Stimulated activated CD4-positive, alpha-beta T cell treated with anti-CD3 and anti-CD28 coated beads, Interleukin-15, amount 100 ng/mL, for 24 hours (primary cell): Measurements from ENCODE around the gene CHRM5.
"Not testable (repeated sequence)": the region's sequence is repeated elsewhere in the genome, so short reads cannot be mapped to it uniquely, and the experiment has no call there.

Source experiments
- DNase-seq: peaks from one replicate; pipeline ENCODE4 v3.0.0-alpha.2; 2020

Gene CHRM5

DNA sequence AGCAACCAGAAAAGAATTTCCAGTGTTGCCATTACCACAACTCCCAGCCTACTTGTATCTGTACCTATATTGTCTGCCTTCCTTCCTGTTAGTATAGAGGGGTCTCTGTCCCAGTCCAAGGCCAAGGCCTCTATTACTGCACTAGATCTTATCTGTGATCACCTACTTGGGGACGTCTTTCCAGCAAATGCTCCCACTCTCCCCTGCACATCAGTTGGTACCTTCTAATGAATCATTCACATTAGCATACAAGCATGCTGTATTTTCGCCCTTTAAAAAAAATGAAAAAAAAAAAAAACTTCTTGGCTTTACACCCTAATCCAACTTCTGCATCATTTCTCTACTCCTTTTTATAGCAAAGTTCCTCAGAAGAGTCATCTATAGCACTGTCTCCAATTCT, 75.5 kb downstream of the CHRM5 start:
- no peak for DNase-seq

GRCh38 chr15:34046471-34047145, 78.3 kb downstream of the CHRM5 start:
- DNase-seq = no peak

GRCh38 chr15:34047893-34048775, 79.8 kb downstream of the CHRM5 start:
- no peak for DNase-seq

DNA sequence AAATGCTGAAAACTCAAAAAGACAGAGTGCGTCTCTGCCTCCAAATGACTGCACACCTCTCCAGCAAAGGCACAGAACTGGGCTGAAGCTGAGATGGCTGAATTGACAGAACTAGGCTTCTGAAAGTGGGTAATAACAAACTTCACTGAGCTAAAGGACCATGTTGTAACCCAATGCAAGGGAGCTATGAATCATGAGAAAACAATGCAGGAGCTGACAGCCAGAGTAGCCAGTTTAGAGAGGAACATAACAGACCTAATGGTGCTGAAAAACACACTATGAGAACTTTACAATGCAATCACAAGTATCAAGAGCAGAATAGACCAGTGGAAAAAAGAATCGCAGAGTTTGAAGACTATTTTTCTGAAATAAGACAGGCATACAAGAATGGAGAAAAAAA, 80.8 kb downstream of the CHRM5 start:
- DNase-seq = no peak

- DNase-seq = not testable (repeated sequence)
Observed at GRCh38 chr15:34050385-34050784, 82.1 kb downstream of the CHRM5 start.

DNA sequence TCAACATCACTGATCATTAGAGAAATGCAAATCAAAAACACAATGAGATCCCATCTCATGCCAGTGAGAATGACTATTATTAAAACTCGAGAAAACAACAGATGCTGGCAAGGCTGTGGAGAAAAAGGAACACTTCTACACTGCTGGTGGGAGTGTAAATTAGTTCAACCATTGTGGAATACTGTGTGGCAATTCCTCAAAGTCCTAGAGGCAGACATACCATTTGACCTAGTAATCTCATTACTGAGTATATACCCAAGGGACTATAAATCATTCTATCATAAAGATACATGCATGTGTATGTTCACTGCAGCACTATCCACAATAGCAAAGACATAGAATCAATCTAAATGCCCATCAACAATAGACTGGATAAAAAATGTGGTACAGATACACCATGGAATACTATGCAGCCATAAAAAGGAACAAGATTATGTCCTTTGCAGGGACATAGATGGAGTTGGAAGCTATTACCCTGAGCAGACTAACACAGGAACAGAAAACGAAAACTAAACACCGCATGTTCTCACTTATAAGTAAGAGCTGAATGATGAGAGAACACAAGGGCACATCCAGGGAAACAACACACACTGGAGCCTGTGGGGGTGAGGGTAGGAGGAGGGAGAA, 85.9 kb downstream of the CHRM5 start:
- no peak for DNase-seq

DNA sequence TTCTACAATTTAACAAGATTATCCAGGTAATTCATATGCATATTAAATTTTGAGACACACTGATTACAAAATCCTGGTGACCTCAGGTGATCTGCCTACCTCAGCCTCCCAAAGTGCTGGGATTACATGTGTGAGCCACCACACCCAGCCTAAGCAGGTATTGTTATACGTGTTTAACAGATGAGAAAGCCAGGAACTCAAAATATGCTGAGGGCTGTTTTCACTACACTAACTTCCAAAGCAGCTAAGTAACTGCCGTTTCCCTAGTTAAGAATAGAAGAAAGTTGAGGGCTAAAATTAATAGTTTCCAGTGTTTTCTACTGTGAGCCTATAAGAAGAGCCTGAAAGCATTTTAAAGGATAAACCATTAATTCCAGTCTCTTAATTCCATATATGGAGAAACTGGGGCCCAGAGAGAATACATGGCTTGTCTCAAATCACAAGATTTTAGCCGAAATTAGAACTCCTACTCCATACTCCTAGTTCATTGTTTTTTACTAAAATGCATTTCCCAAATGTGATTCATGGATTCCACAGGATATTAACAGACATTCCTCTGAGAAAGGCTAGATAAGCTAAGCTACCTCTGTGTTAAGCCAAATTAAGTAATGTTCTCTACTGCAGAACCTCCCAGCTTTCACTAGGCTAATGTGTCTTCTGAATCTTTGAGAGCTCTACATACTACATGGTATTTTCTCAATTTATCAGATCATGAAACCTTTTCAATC, 87.7 kb downstream of the CHRM5 start:
- no peak for DNase-seq

DNA sequence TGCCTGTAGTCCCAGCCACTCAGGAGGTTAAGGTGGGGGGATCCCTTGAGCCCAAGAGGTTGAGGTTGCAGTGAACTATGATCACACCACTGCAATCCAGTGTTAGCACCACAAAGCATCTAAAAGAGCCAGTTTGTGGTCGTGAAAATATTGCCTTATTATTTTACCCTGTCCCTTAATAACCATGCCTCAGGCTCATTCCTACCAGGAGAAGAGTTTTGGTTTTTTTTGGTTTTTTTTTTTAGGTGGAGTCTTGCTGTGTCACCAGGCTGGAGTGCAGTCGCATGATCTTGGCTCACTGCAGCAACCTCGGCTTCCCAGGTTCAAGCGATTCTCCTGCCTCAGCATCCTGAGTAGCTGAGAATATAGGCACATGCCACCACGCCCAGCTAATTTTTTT, 88.6 kb downstream of the CHRM5 start:
- no peak for DNase-seq

DNA sequence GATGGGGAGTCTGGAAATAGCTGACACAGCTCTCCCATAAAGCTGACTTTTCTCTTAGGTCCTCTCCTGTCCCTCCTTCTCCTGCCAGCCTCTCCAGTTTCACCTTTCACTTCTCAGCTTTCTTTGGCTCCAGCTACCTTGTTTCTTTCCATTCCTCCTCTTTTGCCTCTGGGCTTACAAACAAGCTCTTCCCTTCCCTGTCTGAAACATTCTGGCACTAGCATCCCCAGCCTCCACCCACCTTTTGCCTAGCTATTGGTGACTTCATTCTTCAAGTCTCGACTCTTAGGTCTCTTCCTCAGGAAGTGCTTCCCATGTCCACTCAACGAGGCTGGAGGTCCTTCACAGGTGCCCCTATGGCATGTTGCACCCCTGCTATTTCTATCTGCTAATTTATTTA, 91.2 kb downstream of the CHRM5 start:
- DNase-seq = no peak

DNA sequence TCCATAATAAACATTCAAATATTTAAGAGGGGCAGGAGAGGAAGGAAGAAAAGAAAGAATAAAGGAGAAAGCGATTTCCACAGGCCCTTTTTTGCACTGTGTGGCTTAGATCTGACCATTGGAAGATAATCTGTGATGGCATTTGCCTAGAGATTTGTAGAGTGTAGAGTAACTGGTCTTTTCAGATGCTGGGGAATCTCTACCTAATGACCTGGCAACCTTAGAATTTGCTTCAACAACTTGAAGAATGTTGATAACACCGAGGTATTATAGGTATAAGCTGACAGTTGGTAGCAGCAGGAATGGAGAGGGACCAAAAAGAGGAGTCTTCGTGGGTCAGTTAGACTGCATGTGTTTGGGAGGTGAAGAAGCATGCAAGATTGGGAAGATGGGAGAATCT, 91.6 kb downstream of the CHRM5 start:
- DNase-seq = no peak

DNA sequence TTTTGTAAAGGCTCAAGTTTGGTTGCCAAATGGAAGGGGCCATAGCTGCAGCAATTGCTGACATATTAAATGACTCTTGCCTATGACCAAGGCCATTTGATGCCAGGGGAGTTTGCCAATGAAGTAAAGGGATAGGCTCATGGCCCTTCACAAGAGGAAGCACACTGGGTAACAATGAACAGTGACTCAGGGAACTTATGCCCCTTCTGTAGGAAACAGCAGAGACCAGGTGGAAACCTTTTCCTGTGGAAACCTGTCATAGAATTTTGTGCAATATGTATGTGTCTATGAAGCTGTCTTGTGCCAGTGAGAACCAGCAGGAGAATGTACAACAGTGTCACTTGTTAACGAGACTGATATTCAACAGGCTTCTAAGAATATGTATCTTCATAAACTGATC, 96.1 kb downstream of the CHRM5 start:
- DNase-seq = no peak

DNA sequence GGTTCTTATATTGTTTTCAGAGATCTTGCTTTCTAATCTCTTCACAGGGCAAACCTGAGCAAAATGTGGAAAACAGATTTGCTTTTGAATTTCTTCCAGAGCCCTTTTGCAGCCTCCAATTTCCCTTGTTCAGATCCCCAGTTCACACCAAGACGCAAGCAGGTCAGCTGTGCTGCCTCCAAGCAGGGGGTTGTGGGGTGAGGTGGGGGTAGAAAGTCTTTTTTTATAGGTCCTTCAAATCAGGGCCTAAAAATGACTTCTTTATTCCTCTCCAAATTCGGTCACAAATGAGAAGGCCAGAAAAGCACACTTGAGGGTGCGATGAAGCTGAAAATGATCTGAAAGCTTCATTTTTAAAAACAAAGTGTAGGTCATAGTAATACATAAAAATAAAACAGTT, 97.0 kb downstream of the CHRM5 start:
- DNase-seq = no peak

- no peak for DNase-seq
Observed at GRCh38 chr15:34065941-34066340, 97.6 kb downstream of the CHRM5 start.

GRCh38 chr15:34070003-34070402, 101.7 kb downstream of the CHRM5 start:
- no peak for DNase-seq

GRCh38 chr15:34076785-34077184, 108.5 kb downstream of the CHRM5 start:
- DNase-seq = no peak

DNA sequence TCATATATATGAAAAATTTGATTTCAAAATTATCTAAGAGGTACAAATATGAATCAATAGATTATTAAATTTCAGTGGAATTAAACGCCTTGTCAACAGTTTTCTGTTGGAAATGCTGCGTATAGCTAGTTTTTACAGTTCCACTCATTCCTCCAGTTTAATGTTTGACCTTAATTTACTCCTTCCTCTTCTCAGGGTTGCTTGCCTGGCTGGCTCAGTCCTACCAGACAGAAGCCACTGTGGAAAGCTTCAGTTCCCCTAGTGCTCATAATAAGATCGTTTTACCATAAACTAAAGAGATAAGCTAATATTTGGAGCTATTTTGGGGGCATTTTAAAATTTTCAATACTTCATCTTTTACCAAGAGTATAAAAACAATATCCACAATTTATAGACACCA, 110.6 kb downstream of the CHRM5 start:
- no peak for DNase-seq

- DNase-seq = no peak
Observed at GRCh38 chr15:34079904-34080303, 111.6 kb downstream of the CHRM5 start.

- DNase-seq = no peak
Observed at GRCh38 chr15:34084086-34084485, 115.8 kb downstream of the CHRM5 start.

- DNase-seq = no peak
Observed at GRCh38 chr15:34085746-34086145, 117.4 kb downstream of the CHRM5 start.

GRCh38 chr15:34099914-34100313, 131.6 kb downstream of the CHRM5 start:
- DNase-seq = no peak

DNA sequence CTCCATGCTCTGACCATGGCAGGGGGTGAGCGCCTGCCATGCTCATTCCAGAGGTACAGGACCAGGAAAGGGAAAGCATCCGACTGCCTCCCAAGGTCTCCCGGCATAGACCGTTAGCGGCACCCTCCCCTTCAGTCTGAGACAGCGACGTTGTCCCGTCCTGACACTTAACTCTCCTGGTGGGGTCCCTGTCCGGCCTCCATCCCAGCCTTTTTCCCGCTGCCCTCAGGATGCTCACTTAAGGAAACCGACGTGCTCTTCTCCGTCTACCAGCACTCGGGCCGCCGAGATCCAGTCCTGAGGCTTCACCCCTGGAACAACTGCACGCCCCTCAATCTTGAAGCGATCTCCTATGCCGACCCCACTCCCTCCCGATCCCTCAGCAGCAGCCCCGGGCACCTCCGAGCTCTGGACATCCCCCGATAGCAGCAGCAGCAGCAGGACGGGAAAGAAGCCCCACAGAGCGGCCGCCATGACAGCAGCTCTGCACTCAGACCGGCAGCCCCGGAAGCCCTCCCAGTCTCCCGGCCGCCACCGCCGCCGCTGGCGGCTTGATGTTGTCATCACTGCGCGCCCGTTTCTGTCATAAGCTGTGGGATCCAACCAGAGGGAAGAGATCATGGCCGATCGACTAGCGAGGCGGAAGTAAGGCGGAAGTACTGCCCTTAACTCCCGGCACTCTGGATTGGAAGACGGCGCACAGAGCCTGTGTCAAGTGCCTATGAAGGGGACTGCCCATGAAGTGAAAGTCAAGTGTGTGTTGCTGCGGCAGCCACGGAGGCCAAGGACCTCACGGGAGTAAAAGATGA, 133.3 kb downstream of the CHRM5 start, which contains the start of the genes EMC7 and PGBD4:
EMC7 (minus strand) TSS at position 497 of the 809 bp plus-strand sequence; CDS start at position 474, 23 bp downstream.
PGBD4 (plus strand) TSS at position 718 of the 809 bp plus-strand sequence. CDS start 449 bp downstream, outside the sequence.
- DNase-seq = peak; percentile 99
